Gastrocnemius medialis (tissue), 4 donors: ENCODE data around the gene RCAN2. TPM values are rescaled to one million over a fixed set of nuclear protein-coding genes. Genes with fewer than 3 reads are reported as not detected.

Experiments used
- ATAC-seq, 2 donors: fragments of 150-250 bp; one replicate each; pipeline ENCODE4 v1.9.1; 2016
- DNase-seq, 2 donors: peaks; one replicate each; pipeline ENCODE4 v3.0.0-alpha.2; 2019
- H3K27ac ChIP-seq, 4 donors: fragments of 200-600 bp; sonication (generic); 1 replicate in 1 of 4; 2 replicates in 3 of 4; pipeline ENCODE4 v1.5.1; 2016 to 2018; ENCODE audit warnings: mild to moderate bottlenecking in 2 of 4, moderate library complexity in 1 of 4
- H3K27me3 ChIP-seq, 3 donors: fragments of 200-600 bp; sonication (generic) in 2 of 3; 1 replicate in 1 of 3; 2 replicates in 2 of 3; pipeline versions ENCODE4 v1.5.1 to v1.6.0; 2016 to 2019; ENCODE audit warnings: mild to moderate bottlenecking in 1 of 3, moderate library complexity in 1 of 3
- H3K36me3 ChIP-seq, 2 donors: fragments of 200-600 bp; sonication (generic) in 1 of 2; one replicate each; pipeline ENCODE4 v1.5.1; 2017 to 2018
- H3K4me1 ChIP-seq, 2 donors: fragments of 200-600 bp; sonication (generic) in 1 of 2; one replicate each; pipeline ENCODE4 v1.5.1; 2016 to 2017; ENCODE audit warnings: mild to moderate bottlenecking in 2 of 2
- H3K4me3 ChIP-seq, 4 donors: fragments of 200-600 bp; sonication (generic) in 3 of 4; 1 replicate in 1 of 4; 2 replicates in 3 of 4; pipeline ENCODE4 v1.5.1; 2016 to 2019; ENCODE audit warnings: mild to moderate bottlenecking in 2 of 4
- H3K9me3 ChIP-seq, 3 donors: fragments of 200-600 bp; sonication (generic) in 2 of 3; 1 replicate in 1 of 3; 2 replicates in 2 of 3; pipeline ENCODE4 v1.5.1; 2016 to 2019
- POLR2A ChIP-seq, 2 donors: fragments of 450-650 bp; IDR thresholded peaks; one replicate each; pipeline ENCODE4 v1.6.1; 2017; ENCODE audit warnings: antibody characterized with exemption in 2 of 2, mild to moderate bottlenecking in 2 of 2, moderate library complexity in 2 of 2
- in situ Hi-C, 4 donors: fragments of 200-750 bp; cut with MboI; loops; one replicate each; pipeline versions ENCODE4 v1.15.0 to v1.8.0; 2017; ENCODE audit warnings: low sequenced_read_pairs in 4 of 4
- intact Hi-C: fragments of 100-400 bp; cut with DNase I; formaldehyde crosslinking; loops from one replicate; pipeline ENCODE4 v1.15.1; 2023; ENCODE audit warnings: low total_unique reads
- total RNA-seq, 4 donors: library from RNA; depleted of rRNA; stranded (reverse); fragments of >200 nt; gene quantifications; one replicate each; pipeline versions ENCODE4 v1.1.0 to v1.2.3, GENCODE V29; 2016
- TF ChIP-seq, protein P1 (sequence below), 5 experiments: fragments of 450-650 bp in 3 of 5; fragments of 200-600 bp in 2 of 5; sonication (generic) in 2 of 5; IDR thresholded peaks in 4 of 5; conservative IDR thresholded peaks in 1 of 5; 1 replicate in 4 of 5; 2 replicates in 1 of 5; pipeline ENCODE4 v1.5.1; 2016 to 2019; ENCODE audit warnings: antibody characterized with exemption in 5 of 5, mild to moderate bottlenecking in 3 of 5, moderate library complexity in 3 of 5

RCAN2 gene
- total RNA-seq, 4 donors from 2014 or later = 26.2 to 88.8 (median 43.2) TPM

GRCh38 chr6:46184114-46184513 lies 307.1 kb downstream of the RCAN2 start:
- no peaks in the 10 kb centered on the region for H3K9me3 ChIP-seq
- no peaks in the 10 kb centered on the region for H3K27me3 ChIP-seq
- H3K4me1 ChIP-seq = no peaks in the 10 kb centered on the region
- in situ Hi-C loops = no loop called here
- H3K36me3 ChIP-seq = no peaks in the 10 kb centered on the region
- TF ChIP-seq, protein P1, sequence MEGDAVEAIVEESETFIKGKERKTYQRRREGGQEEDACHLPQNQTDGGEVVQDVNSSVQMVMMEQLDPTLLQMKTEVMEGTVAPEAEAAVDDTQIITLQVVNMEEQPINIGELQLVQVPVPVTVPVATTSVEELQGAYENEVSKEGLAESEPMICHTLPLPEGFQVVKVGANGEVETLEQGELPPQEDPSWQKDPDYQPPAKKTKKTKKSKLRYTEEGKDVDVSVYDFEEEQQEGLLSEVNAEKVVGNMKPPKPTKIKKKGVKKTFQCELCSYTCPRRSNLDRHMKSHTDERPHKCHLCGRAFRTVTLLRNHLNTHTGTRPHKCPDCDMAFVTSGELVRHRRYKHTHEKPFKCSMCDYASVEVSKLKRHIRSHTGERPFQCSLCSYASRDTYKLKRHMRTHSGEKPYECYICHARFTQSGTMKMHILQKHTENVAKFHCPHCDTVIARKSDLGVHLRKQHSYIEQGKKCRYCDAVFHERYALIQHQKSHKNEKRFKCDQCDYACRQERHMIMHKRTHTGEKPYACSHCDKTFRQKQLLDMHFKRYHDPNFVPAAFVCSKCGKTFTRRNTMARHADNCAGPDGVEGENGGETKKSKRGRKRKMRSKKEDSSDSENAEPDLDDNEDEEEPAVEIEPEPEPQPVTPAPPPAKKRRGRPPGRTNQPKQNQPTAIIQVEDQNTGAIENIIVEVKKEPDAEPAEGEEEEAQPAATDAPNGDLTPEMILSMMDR (IDR thresholded peaks at IDR 0.05 in 4 of 5, conservative IDR thresholded peaks at IDR 0.05 in 1 of 5) = no peak
- no peak overlapping the region for H3K27ac ChIP-seq
- peak in 1 of 2 donors; percentile 39 for ATAC-seq
- DNase-seq = no peak
- no peak overlapping the region for H3K4me3 ChIP-seq
- intact Hi-C loops = no loop called here

GRCh38 chr6:46175976-46176375 lies 315.3 kb downstream of the RCAN2 start:
- peak in 1 of 2 donors; percentile 40 for DNase-seq
- H3K27me3 ChIP-seq = no peaks in the 10 kb centered on the region
- no peaks in the 10 kb centered on the region for H3K36me3 ChIP-seq
- H3K27ac ChIP-seq = peak overlapping the region in 2 of 4 donors; percentile 46 to 92
- in situ Hi-C loops = no loop called here
- intact Hi-C loops = no loop called here
- no peaks in the 10 kb centered on the region for H3K9me3 ChIP-seq
- no peak overlapping the region for H3K4me3 ChIP-seq
- H3K4me1 ChIP-seq = peaks cover 30 to 40% of the 10 kb centered on the region in 2 donors
- TF ChIP-seq, protein P1 (IDR thresholded peaks at IDR 0.05 in 4 of 5, conservative IDR thresholded peaks at IDR 0.05 in 1 of 5) = no peak
- no peak for TF ChIP-seq POLR2A (IDR thresholded peaks at IDR 0.05)
- peak; percentile 16 to 73 for ATAC-seq

GRCh38 chr6:46175446-46175845 lies 315.8 kb downstream of the RCAN2 start:
- in situ Hi-C loops (no loop called here), intact Hi-C loops (no loop called here)
- DNase-seq (no peak), ATAC-seq (no peak)
- Histone ChIP-seq H3K4me3 (no peak overlapping the region), H3K27ac (peak overlapping the region in 2 of 4 donors; percentile 86 to 92), H3K27me3 (no peaks in the 10 kb centered on the region), H3K36me3 (no peaks in the 10 kb centered on the region), H3K9me3 (no peaks in the 10 kb centered on the region), H3K4me1 (peaks cover 32 to 40% of the 10 kb centered on the region in 2 donors)
- TF ChIP-seq, protein P1 (IDR thresholded peaks at IDR 0.05 in 4 of 5, conservative IDR thresholded peaks at IDR 0.05 in 1 of 5) = no peak
- TF ChIP-seq POLR2A (IDR thresholded peaks at IDR 0.05) = no peak

- intact Hi-C loops = loop anchor here (5.0 kb wide), 1 partner anchor 68 kb away; no protein-coding TSS in a partner anchor
- DNase-seq (no peak), ATAC-seq (no peak)
- TF ChIP-seq, protein P1 (IDR thresholded peaks at IDR 0.05 in 4 of 5, conservative IDR thresholded peaks at IDR 0.05 in 1 of 5) = no peak
- TF ChIP-seq POLR2A (IDR thresholded peaks at IDR 0.05) = no peak
- Histone ChIP-seq H3K27ac (peak overlapping the region in 3 of 4 donors; percentile 85 to 92 (median 86)), H3K9me3 (no peaks in the 10 kb centered on the region), H3K27me3 (no peaks in the 10 kb centered on the region), H3K4me3 (no peak overlapping the region), H3K36me3 (no peaks in the 10 kb centered on the region), H3K4me1 (peaks cover 37 to 41% of the 10 kb centered on the region in 2 donors)
- in situ Hi-C loops = no loop called here
Observed at GRCh38 chr6:46174904-46175303, 316.3 kb downstream of the RCAN2 start.

DNA sequence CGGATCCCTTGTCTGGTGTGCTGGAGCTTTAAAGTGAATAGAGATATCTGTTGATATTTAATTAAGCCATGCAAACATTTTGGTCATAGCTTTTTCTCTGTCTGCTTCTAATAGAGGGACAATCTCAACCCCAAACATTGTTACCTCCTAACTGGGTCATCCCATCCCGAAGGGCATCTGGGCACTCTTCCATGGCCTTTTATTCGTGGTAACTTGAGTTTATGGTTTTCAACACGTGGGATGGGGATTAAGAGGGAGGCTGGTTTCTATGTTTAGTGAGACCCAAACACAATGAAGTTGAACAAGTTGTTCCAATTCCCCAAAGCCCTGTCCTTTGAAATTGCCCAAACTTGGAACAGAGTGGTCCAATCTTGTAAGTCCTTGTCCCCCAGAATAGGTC lies 319.1 kb downstream of the RCAN2 start:
- DNase-seq = peak; percentile 46 to 60
- peak overlapping the region; percentile 74 to 92 (median 86) for H3K27ac ChIP-seq
- intact Hi-C loops (loop anchor here (5.0 kb wide), 1 partner anchor 65 kb away; no protein-coding TSS in a partner anchor), in situ Hi-C loops (no loop called here)
- ATAC-seq = peak; percentile 36 to 49
- TF ChIP-seq POLR2A (IDR thresholded peaks at IDR 0.05) = no peak
- TF ChIP-seq, protein P1 (IDR thresholded peaks at IDR 0.05 in 4 of 5, conservative IDR thresholded peaks at IDR 0.05 in 1 of 5) = no peak
- no peaks in the 10 kb centered on the region for H3K27me3 ChIP-seq
- H3K4me1 ChIP-seq = peaks cover 43 to 47% of the 10 kb centered on the region in 2 donors
- no peaks in the 10 kb centered on the region for H3K9me3 ChIP-seq
- no peak overlapping the region for H3K4me3 ChIP-seq
- H3K36me3 ChIP-seq = no peaks in the 10 kb centered on the region
